GM21390 (cell line): ENCODE results near the gene GALM.
"Not testable (repeated sequence)": the region's sequence is repeated elsewhere in the genome, so short reads cannot be mapped to it uniquely, and the experiment has no call there.

Source experiments
- ATAC-seq: cut with Tn5 transposase; IDR thresholded peaks from one replicate; pipeline ENCODE4 v1.9.1; 2021; ENCODE audit not compliant: unreplicated experiment

GALM gene

GRCh38 chr2:38665854-38666555, at the start of gene GALM:
Gene GALM, plus strand, starts transcription at chr2:38666114. Its CDS starts 48 bp downstream, at chr2:38666162.
- ATAC-seq: no peak

DNA sequence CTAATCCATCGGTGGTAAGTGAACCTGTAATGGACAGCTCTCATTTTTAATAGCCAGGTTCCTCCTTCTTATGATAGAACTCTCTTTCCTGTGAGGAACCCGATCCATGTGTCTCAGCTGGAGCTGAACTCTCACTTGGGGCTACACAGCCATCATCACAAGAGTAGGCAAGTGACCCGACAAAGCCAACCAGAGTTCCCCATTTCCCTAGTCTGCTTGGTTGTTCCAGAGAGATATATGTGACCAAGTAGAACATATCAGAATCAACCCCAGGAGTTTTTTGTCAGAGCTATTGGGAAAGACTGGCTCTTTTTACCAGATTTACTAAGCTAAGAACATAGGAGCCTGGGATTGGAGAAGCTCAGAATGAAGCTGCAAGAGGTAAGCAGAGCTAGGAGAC, 48.6 kb upstream of the GALM start:
- ATAC-seq: no peak

DNA sequence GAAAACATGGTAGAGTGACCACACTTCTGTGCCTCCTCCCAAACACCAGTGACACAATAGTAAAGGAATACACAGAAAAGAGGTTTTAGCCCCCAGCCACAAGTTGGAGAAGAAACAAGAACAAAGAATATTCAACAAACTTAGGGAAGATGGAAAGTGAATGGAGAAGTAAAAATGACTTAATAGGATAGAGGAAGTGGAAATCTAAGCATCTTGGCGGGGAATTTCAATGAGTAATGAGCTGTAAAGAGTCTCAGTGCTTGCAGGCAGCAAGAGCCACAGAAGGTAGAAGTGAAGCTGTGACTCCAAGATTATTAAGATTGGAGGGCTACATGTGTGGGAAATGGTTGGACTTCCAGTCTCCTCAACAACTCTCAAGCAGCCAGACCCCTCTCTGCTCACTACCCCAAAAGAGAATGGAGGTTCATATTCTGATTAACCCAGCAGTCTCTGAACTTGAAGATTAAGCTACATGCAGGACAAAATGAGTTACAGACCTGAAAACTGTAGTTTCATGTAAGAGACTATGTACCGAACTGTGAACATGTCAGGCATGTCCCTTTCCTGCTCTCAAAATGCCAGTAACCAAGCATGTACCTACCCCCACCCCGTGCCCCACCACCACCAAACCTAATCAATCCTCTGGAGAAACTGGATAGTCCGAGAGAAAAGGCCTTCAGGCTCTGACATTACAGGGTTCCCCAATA, 46.3 kb upstream of the GALM start:
- peak; percentile 70 for ATAC-seq

DNA sequence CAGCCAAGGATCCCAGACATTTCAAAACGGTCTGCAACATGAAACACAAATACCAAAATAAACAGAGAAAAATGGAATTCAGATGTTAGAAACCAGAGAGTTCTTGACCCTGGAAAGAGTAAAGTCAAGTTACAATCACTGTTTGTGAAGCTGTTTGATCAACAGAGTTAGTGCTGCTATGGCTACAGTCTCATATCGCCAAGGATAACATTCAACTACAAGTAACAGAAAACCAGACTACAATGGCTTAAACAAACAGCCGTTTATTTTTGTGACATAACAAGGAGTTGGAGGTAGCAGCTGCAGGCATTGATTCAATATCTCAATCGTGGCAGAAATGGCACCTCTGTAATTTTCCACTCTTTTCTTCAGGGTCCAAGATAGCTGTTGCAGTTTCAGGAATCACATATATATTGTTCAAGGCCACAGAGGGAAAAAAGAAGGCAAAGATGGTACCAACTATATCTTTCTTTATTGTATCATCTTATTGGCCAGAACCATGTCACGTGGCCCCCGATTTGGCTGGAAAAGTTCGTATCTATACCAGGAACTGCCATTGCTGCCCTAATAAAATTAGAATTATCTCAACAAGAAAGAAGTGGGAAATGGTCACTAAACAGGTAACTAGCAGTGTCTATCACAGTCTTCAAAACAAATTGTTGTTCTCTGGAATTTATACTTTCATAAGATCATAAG, 45.5 kb upstream of the GALM start:
- no peak for ATAC-seq

DNA sequence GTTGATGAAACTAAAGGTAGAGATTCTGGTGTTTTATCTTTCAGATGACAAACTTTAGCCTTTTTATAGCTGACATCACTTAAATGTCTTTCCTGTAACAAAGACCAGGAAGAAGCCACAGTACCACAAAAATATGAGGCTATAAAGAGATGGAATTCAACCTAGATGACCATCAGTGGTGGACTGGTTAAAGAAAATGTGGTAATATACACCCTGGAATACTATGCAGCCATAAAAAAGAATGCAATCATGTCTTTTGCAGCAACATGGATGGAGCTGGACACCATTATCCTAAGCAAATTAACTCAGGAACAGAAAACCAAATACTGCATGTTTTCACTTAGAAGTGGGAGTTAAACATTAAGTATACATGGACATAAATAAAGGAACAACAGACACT, 44.9 kb upstream of the GALM start:
- no peak for ATAC-seq

DNA sequence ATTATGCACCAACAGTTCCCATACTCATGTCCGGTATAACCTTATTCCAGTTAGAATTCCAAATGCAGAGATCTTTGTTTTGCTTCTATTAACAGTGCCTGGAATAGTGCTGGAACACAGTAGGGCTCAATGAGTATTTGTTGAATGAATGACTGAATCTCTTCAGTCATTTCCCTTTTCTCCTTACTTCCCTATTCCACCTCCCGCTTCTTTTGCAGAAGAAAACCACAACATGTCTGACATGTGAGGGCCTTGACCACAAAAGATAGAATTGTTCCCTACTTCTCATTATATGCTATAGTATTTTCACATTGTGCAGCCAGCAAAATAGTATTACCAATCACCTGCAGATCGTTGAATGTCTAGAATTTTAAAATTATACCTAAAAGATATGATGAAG, 43.7 kb upstream of the GALM start:
- ATAC-seq: no peak

- no peak for ATAC-seq
Observed at GRCh38 chr2:38626326-38627035, 39.4 kb upstream of the GALM start.

GRCh38 chr2:38627391-38627790, 38.5 kb upstream of the GALM start:
- ATAC-seq: no peak

DNA sequence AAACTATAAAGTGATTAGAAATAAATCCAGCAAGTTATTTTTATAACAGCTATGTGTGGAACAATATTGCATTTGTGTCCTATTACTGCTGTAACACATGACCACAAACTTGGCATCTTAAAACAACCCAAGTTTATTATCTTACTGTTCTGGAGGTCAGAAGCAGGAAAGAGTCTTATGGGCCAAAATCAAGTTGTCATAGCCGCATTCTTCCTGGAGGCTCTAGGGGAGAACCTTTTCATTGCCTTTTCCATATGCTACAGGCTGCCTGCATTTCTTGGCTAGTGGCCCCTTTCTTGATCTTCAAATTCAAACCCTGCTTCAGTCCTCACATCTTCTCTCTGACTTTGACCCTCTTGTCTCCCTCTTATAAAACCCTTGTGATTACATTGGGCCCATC, 36.2 kb upstream of the GALM start:
- no peak for ATAC-seq

DNA sequence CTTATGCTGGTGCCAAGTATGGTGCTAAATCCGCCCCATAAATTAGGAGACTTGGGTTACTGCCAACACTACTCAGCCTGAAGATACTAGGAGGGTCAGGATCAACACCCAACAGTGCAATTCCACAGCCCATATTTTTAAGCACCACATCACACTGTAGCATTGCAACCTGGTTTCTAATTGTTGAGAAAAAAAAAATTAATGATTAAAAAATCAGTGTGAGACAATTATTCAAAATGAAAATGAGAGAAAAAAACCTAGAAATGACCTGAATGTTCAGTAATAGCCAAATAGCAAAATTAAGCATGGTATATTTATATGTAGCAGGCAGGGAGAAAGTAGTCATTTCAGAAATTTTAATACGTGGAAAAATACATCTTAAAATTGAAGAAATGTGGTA, 33.9 kb upstream of the GALM start:
- ATAC-seq: no peak

DNA sequence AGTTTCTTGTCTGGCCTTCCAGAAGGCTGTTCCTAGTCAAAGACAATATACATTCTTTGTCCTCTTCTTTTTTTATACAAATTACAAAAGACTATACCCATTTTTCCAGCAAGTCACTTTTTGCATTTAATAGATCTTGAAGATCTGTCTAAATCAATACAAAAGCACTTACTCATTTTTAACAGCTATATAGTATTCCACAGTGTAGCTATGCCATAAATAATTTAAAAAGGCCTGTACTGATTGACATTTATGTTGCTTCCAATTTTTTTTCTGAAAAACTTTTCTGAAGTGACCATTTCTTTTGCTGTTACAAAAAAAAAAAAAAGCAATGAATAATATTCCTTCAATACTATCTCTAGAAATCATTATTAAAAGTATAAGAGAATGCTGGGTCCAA, 32.9 kb upstream of the GALM start:
- no peak for ATAC-seq

- ATAC-seq: no peak
Observed at GRCh38 chr2:38633895-38634294, 32.0 kb upstream of the GALM start.

DNA sequence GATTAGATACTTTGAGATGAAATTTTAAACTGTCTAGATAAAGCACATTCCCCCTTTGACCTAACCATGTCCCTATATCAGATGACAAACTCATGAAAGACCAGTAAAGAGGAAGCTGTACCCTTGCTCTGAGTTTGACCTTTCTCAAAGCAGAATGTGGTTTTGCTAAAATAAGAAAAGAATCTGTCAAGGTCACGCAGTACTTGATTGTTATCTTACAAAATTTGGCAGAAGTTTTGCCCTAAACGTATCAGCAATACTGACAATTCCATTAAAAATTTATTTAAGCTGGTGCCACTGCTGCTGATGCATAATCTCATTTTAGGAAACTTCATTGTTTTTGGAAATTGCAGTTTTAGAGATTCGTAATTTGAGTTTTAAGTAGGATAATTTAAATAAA, 31.2 kb upstream of the GALM start:
- peak; percentile 97 for ATAC-seq

GRCh38 chr2:38635139-38635538, 30.8 kb upstream of the GALM start:
- no peak for ATAC-seq

DNA sequence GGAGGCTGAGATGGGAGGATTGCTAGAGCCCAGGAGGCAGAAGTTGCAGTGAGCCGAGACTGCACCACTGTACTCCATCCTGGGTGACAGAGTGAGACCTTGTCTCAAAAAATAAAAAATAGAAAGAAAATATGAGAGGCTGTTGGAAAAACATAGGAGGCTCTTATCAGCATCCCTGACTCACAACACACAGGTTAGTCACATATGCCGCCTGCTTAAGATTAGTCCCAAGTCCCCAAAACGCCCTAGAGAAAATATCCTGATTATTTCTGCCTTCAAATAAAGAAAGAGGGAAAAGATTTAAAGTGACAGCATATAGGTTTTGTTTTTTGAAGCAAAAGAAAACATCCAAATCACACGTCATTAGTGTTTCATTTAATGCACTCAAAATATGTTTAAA, 29.8 kb upstream of the GALM start:
- no peak for ATAC-seq

- ATAC-seq: not testable (repeated sequence)
Observed at GRCh38 chr2:38642373-38643017, 23.4 kb upstream of the GALM start.

GRCh38 chr2:38643021-38643671, 22.8 kb upstream of the GALM start:
- ATAC-seq: no peak

- ATAC-seq: not testable (repeated sequence)
Observed at GRCh38 chr2:38643683-38644511, 22.0 kb upstream of the GALM start.

DNA sequence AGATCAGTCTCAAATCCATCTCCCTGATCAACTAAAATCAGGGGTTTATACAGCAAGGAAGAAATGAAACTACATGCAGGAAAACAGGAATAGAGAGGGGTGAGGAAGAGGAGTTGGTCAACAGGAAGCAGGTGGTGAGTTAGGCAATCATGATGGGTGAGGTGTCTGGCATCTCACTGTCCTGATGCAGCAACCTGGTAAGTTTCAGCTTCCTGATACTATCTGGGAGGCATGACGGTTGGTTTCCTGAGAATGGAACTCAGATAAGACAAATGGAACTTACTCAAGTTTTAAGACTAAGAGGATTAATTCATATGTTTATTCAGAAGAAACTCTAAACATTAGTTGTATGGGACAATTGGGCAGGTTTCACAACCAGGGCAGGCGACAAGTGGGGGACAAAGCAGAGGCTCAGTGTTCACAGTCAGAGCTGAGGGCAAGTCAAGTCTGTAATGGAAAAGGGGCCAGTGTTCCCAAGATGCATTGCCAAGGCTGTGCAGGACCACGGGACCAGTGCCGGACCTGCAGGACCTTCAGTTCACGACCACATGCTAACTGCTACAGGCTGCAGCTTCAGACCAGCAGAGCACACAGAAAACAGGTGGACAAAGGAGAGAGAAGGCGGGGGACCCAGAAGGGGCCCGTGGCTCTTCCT, 17.7 kb upstream of the GALM start:
- no peak for ATAC-seq
